HCT116 (cell line): Measurements from ENCODE around the gene SPARCL1. TPM values are rescaled to one million over a fixed set of nuclear protein-coding genes. Genes with fewer than 3 reads are reported as not detected.

Source experiments
- ATAC-seq: fragments of 200-7000 bp; cut with Tn5 transposase; 2 replicates; pipeline ENCODE4 v1.9.1; 2020; ENCODE audit warnings: mild to moderate bottlenecking, moderate library complexity
- BruUV-seq: library from RNA; stranded (reverse); fragments of 400-500 nt; replicated peaks from 2 replicates; lab custom pipeline; 2021; lab: Mats Ljungman, UMichigan
- CTCF ChIA-PET: fragments of 300-600 bp; sonication (Branson Sonifier 250); formaldehyde crosslinking; loops from one replicate; lab custom pipeline; 2021; ENCODE audit warnings: antibody characterized with exemption; lab: Charles Lee
- POLR2A ChIA-PET: fragments of 300-600, 350-600 bp; sonication (Branson Sonifier 250); formaldehyde crosslinking; loops from one replicate; lab custom pipeline; 2021; ENCODE audit warnings: antibody characterized with exemption; lab: Charles Lee
- RAD21 ChIA-PET, 2 experiments: fragments of 300-600 bp; sonication (Branson Sonifier 250); formaldehyde crosslinking; loops; one replicate each; lab custom pipeline; 2023; ENCODE audit warnings: low total read pairs in 2 of 2; ENCODE audit not compliant: uncharacterized antibody in 2 of 2, unreplicated experiment in 2 of 2, low non-redundant PET in 1 of 2; lab: Charles Lee
- DNase-seq: peaks from one replicate; pipeline ENCODE4 v3.0.0-alpha.2; 2010; ENCODE audit warnings: low read depth, low spot score
- H2AFZ ChIP-seq: fragments of 200-600 bp; shearing (Covaris generic), sonication (generic); 2 replicates; pipeline ENCODE4 v1.6.1; 2017; ENCODE audit warnings: low read depth, mixed run types, mixed read lengths, antibody characterized with exemption, low read length; ENCODE audit not compliant: poor library complexity, severe bottlenecking
- H3K27ac ChIP-seq: 2 replicates; pipeline ENCODE4 v1.5.1; 2012; ENCODE audit warnings: low read depth, low read length
- H3K27me3 ChIP-seq: fragments of 200-600 bp; sonication (generic); 2 replicates; pipeline ENCODE4 v1.6.1; 2016; ENCODE audit warnings: mixed run types, low read length, mixed read lengths; ENCODE audit not compliant: insufficient read depth
- H3K36me3 ChIP-seq, 2 experiments: fragments of 200-500 bp in 1 of 2; fragments of 200-600 bp in 1 of 2; sonication (Bioruptor generic) in 1 of 2; sonication (generic) in 1 of 2; 2 replicates each; pipeline versions ENCODE4 v1.5.1 to v1.6.1; 2014 to 2016; ENCODE audit warnings: low read length in 2 of 2, inconsistent platforms in 1 of 2, mixed read lengths in 1 of 2, mixed run types in 1 of 2; ENCODE audit not compliant: insufficient read depth in 2 of 2, control insufficient read depth in 1 of 2
- H3K4me1 ChIP-seq, 2 experiments: fragments of 200-600 bp in 1 of 2; sonication (generic) in 1 of 2; 2 replicates each; pipeline versions ENCODE4 v1.5.1 to v1.6.1; 2012 to 2017; ENCODE audit warnings: low read length in 2 of 2, inconsistent platforms in 1 of 2, mild to moderate bottlenecking in 1 of 2, mixed read lengths in 1 of 2, mixed run types in 1 of 2, moderate library complexity in 1 of 2; ENCODE audit not compliant: insufficient read depth in 2 of 2, control insufficient read depth in 1 of 2
- H3K4me2 ChIP-seq: fragments of 200-600 bp; sonication (generic); 2 replicates; pipeline ENCODE4 v1.6.1; 2017; ENCODE audit warnings: mixed run types, low read length, mixed read lengths
- H3K4me3 ChIP-seq, 2 experiments: fragments of 200-600 bp in 1 of 2; sonication (generic) in 1 of 2; replicated peaks in 1 of 2; 2 replicates each; pipeline ENCODE4 v1.5.1; 2011 to 2016; ENCODE audit warnings: low read length in 2 of 2, control low read depth in 1 of 2, low read depth in 1 of 2, mild to moderate bottlenecking in 1 of 2, mixed read lengths in 1 of 2, mixed run types in 1 of 2
- H3K79me2 ChIP-seq: fragments of 200-600 bp; sonication (generic); 2 replicates; pipeline ENCODE4 v1.6.1; 2017; ENCODE audit warnings: mild to moderate bottlenecking, mixed run types, low read length, moderate library complexity, mixed read lengths; ENCODE audit not compliant: insufficient read depth
- H3K9ac ChIP-seq: fragments of 200-600 bp; sonication (generic); 2 replicates; pipeline ENCODE4 v1.6.1; 2016; ENCODE audit warnings: low read length, mixed read lengths
- H3K9me2 ChIP-seq: fragments of 200-600 bp; sonication (generic), shearing (Covaris generic); 2 replicates; pipeline ENCODE4 v1.6.1; 2017; ENCODE audit warnings: mixed run types, mild to moderate bottlenecking, moderate library complexity; ENCODE audit not compliant: insufficient read depth
- H3K9me3 ChIP-seq, 2 experiments: fragments of 200-500 bp in 1 of 2; fragments of 200-600 bp in 1 of 2; sonication (Bioruptor generic) in 1 of 2; sonication (generic) in 1 of 2; 2 replicates each; pipeline ENCODE4 v1.6.1; 2014 to 2017; ENCODE audit warnings: low read length in 2 of 2, mixed read lengths in 2 of 2, inconsistent platforms in 1 of 2, low read depth in 1 of 2, mild to moderate bottlenecking in 1 of 2, mixed run types in 1 of 2, moderate library complexity in 1 of 2; ENCODE audit not compliant: control insufficient read depth in 1 of 2, insufficient read depth in 1 of 2
- H4K20me1 ChIP-seq: fragments of 200-600 bp; sonication (generic), shearing (Covaris generic); 2 replicates; pipeline ENCODE4 v1.6.1; 2017; ENCODE audit warnings: mixed run types, mild to moderate bottlenecking, moderate library complexity; ENCODE audit not compliant: insufficient read depth
- CEBPB ChIP-seq: IDR thresholded peaks from 2 replicates; pipeline ENCODE4 v1.6.1; 2012; ENCODE audit warnings: low read depth
- CTCF ChIP-seq, 3 experiments: fragments of 200-600 bp in 1 of 3; sonication (generic) in 1 of 3; IDR thresholded peaks in 2 of 3; conservative IDR thresholded peaks in 1 of 3; 2 replicates each; pipeline ENCODE4 v1.5.1; 2012 to 2017; ENCODE audit warnings: low read depth in 2 of 3, low read length in 2 of 3, antibody characterized with exemption in 1 of 3, borderline replicate concordance in 1 of 3, control low read depth in 1 of 3, mild to moderate bottlenecking in 1 of 3, mixed read lengths in 1 of 3, mixed run types in 1 of 3, moderate library complexity in 1 of 3; ENCODE audit not compliant: insufficient read depth in 1 of 3
- EZH2 ChIP-seq: fragments of 200-600 bp; sonication (generic); IDR thresholded peaks from 2 replicates; pipeline ENCODE4 v1.6.1; 2017; ENCODE audit warnings: antibody characterized with exemption, mixed run types
- EZH2phosphoT487 ChIP-seq: fragments of 200-600 bp; IDR thresholded peaks from 2 replicates; pipeline ENCODE4 v1.6.1; 2018; ENCODE audit warnings: antibody characterized with exemption, borderline replicate concordance
- JUND ChIP-seq: IDR thresholded peaks from 2 replicates; pipeline ENCODE4 v1.6.1; 2012
- POLR2A ChIP-seq: IDR thresholded peaks from 2 replicates; pipeline ENCODE4 v1.7.0; 2011; ENCODE audit warnings: borderline replicate concordance; ENCODE audit not compliant: insufficient read depth, insufficient read length; ENCODE audit errors: extremely low read depth
- RAD21 ChIP-seq: IDR thresholded peaks from 2 replicates; pipeline ENCODE4 v1.6.1; 2012; ENCODE audit warnings: low read depth, mild to moderate bottlenecking
- REST ChIP-seq: IDR thresholded peaks from 2 replicates; pipeline ENCODE4 v1.6.1; 2012; ENCODE audit warnings: low read depth
- SIN3A ChIP-seq: IDR thresholded peaks from 2 replicates; pipeline ENCODE4 v1.6.1; 2012; ENCODE audit warnings: low read depth
- SP1 ChIP-seq: IDR thresholded peaks from 2 replicates; pipeline ENCODE4 v1.6.1; 2012; ENCODE audit warnings: low read depth
- SRF ChIP-seq: IDR thresholded peaks from 2 replicates; pipeline ENCODE4 v1.6.1; 2012; ENCODE audit warnings: low read depth
- YY1 ChIP-seq: IDR thresholded peaks from 2 replicates; pipeline ENCODE4 v1.6.1; 2011; ENCODE audit warnings: low read length, low read depth, moderate library complexity, mild to moderate bottlenecking; ENCODE audit not compliant: insufficient replicate concordance; ENCODE audit errors: extremely low read depth
- ZFX ChIP-seq: fragments of 450-650 bp; IDR thresholded peaks from 2 replicates; pipeline ENCODE4 v1.6.1; 2017
- ZNF274 ChIP-seq: fragments of 200-500 bp; sonication (Bioruptor generic); IDR thresholded peaks from 2 replicates; pipeline ENCODE4 v1.6.1; 2014; ENCODE audit warnings: mild to moderate bottlenecking, low read depth, low read length, inconsistent platforms
- intact Hi-C: fragments of 100-400 bp; cut with micrococcal nuclease; formaldehyde crosslinking; loops from 2 replicates; pipeline ENCODE4 v1.10.0; 2022
- total RNA-seq: library from RNA; stranded (reverse); gene quantifications from one replicate; pipeline ENCODE4 v1.2.1, GENCODE V29; 2021; ENCODE audit not compliant: unreplicated experiment

SPARCL1 gene
- total RNA-seq, 1 experiment from 2014 or later: 0.96 TPM

GRCh38 chr4:87559090-87559837 is 30.1 kb upstream of the SPARCL1 start:
- Histone ChIP-seq H4K20me1 (no peaks in the 10 kb centered on the region), H2AFZ (no peak overlapping the region), H3K4me3 (no peak overlapping the region), H3K4me1 (peaks cover 0 to 4% of the 10 kb centered on the region in 2 experiments; a peak in 1 of 4 replicates), H3K27ac (no peak overlapping the region), H3K9me3 (no peaks in the 10 kb centered on the region), H3K9ac (no peak overlapping the region), H3K79me2 (no peaks in the 10 kb centered on the region), H3K27me3 (no peaks in the 10 kb centered on the region), H3K4me2 (no peak overlapping the region), H3K9me2 (no peaks in the 10 kb centered on the region), H3K36me3 (no peaks in the 10 kb centered on the region)
- no TSS peak for BruUV-seq
- DNase-seq: no peak
- intact Hi-C loops: no loop called here
- ChIA-PET RAD21 (no interaction called here), POLR2A (interaction anchor here (0.7 kb wide), 1 partner anchor 618 kb away, joined by 3 read pairs; no protein-coding TSS in a partner anchor), CTCF (interaction anchor here (0.9 to 1.3 kb wide), 3 partner anchors 15 to 279 kb away, joined by 3 to 4 read pairs (median 3); no protein-coding TSS in a partner anchor)
- ATAC-seq: 0 out of 2 replicates have a peak, but pooled peaks have one; percentile 46
- TF ChIP-seq EZH2phosphoT487: no peak
- no peak for TF ChIP-seq EZH2
- TF ChIP-seq SRF: peak; percentile 96
- TF ChIP-seq SP1: no peak

GRCh38 chr4:87557348-87557747 is 28.2 kb upstream of the SPARCL1 start:
- Histone ChIP-seq H3K4me1 (peaks cover 0 to 4% of the 10 kb centered on the region in 2 experiments; a peak in 1 of 4 replicates), H3K4me2 (no peak overlapping the region), H3K27me3 (no peaks in the 10 kb centered on the region), H3K36me3 (no peaks in the 10 kb centered on the region), H3K27ac (no peak overlapping the region)
- ATAC-seq (no peak), DNase-seq (no peak)
- intact Hi-C loops: no loop called here
- TF ChIP-seq ZNF274 (no peak), RAD21 (no peak), CEBPB (no peak), YY1 (no peak), REST (no peak), JUND (no peak), ZFX (no peak), SIN3A (no peak), SRF (no peak), CTCF (IDR thresholded peaks at IDR 0.05 in 2 of 3, conservative IDR thresholded peaks at IDR 0.05 in 1 of 3; ENCODE audit: borderline replicate concordance in 1 of 3, insufficient read depth in 1 of 3, low read depth in 2 of 3, low read length in 2 of 3) (no peak), POLR2A (no peak), EZH2phosphoT487 (no peak), SP1 (no peak)
- TF ChIP-seq, all 23 proteins: peak for 0
- Histone ChIP-seq H2AFZ (no peak overlapping the region), H4K20me1 (no peaks in the 10 kb centered on the region), H3K9ac (no peak overlapping the region), H3K9me2 (no peaks in the 10 kb centered on the region), H3K4me3 (no peak overlapping the region), H3K79me2 (no peaks in the 10 kb centered on the region), H3K9me3 (no peaks in the 10 kb centered on the region)
- no TSS peak for BruUV-seq
- ChIA-PET RAD21 (no interaction called here), POLR2A (no interaction called here), CTCF (no interaction called here)
